DMS 273 (cell line): ENCODE measurements around the gene PRKCD.
A peak's percentile ranks its signal among the peaks of the same experiment; 100 is the strongest.

ENCODE experiments used
- DNase-seq: peaks from one replicate; lab custom pipeline; 2025; ENCODE audit not compliant: unreplicated experiment; lab: John Stamatoyannopoulos, UW

PRKCD gene

GRCh38 chr3:53230789-53231188 lies 69.8 kb downstream of the PRKCD start:
- no peak for DNase-seq

- DNase-seq, result no peak
Measured at GRCh38 chr3:53231532-53232511, 70.8 kb downstream of the PRKCD start.

DNA sequence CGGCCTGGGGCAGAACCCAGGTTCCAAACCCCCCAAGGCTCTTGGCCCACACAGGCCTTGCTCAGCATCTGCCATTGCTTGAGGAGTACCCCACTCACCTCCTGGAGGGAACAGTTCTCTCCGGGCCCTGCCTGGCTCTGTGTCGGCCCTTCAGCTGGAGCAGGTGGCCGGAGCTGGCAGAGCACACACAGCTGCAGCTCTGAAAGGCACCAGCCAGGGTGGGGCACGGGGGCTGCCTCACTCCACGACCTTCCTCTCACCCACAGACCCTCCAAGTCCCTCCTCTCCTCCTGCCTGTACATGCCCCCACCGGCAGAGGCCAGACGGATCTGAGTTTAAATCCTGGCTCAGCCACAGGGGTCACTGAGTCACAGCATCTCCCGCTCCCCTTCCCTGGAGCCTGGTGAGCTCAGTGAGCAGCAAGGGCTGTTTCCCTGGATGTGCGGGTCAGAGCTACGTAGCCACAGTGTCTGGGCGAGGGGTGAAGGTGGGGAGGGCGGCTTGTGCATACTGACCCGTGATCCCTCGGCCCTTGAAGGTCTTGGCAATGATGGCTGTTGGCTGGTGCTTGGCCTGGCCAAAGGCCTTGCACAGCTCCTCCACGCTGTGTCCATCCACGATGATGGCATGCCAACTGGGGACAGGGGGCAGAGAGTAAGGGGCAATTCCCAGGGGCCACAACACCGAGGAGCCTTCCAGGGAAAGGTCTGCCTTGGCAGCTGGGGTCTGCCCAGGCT lies 71.8 kb downstream of the PRKCD start:
- no peak for DNase-seq

DNA sequence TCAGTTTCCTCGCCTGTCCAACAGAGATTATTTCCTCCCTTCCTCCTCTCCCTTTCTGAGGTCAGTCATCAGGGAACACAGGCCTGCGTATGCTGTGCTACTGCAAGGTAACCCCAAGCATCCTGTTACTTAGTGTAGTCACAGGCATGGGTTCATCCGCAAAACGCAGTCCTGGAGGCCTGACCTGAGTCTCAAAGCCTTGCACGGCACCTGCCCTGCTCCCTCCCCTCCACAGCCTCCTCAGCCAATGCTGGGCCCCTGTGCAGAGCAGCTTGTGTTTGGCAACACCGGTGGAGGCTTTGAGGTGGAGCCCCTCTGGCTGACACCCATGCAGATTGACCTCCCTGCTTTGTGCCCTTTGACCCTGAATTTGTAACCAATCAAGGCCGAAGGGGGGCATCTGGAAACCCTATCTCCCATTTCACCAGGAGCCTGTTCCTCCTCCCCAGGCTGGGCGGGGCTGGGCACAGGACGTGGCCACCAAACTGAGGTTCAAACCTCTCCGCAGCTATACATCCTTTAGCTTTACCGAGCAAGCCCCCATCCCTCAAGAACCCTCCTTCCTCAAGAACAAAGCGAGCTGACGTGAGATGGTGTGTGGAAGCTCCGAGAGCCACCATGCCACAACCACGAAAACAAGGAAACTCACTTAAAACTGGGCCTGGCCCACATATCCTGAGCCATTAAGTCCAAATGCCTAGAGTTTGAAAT lies 73.3 kb downstream of the PRKCD start:
- DNase-seq, result no peak

- DNase-seq, result no peak
Measured at GRCh38 chr3:53234841-53235232, 73.8 kb downstream of the PRKCD start.

DNA sequence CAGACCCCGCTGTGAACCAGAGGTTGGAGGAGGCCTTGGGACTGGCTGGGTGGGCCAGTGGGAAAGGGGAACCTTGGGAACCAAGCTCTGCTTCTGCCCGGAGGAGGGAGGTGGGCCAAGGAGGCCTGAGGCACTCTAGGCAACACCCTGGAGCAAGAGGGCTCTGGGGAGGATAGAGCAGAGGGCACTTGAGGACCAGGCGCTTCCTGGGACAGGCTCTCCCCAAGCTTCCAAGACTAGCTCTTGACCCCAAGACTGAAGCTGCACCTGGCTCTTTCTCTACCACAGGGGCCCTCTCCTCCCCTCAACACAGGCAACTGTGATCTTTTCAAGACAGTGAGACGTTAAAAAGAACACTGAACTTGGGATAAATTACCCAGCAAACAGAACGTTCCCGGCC lies 74.5 kb downstream of the PRKCD start:
- no peak for DNase-seq

DNA sequence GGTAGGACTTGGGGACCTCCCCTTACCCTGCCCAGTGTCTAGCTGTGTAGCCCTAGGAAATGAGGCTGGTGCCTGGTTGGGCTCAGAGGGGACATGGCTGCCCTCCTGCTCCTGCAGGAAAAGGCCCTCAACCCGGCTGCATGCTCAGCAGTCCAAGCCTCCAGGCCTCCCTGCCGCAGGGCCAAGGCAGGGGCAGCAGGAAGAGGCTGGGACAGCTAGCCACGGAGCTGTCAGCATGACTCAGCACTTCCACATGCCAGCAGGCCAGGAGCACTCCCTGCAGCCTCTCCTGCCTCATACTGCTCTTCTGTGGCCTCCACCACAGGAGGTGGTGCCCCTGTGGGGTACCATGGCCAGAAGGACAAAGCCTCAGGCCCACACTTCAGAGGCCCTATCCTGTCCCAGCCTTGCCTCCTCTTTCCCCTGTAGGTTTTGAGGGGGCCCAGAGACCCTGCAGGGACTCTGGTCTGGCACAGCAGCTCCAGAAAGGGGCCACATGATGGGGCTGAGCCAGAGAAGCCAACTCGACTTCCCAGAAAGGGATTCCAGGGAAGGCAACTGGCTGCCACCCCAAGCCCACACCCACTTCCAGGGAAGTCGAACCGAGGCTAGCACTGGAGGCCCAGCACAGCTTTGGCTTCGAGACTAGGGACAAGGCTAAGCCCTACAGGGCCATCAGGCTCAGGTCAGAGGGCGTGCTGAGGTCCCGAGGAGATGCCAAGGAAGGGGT lies 75.3 kb downstream of the PRKCD start:
- no peak for DNase-seq

- DNase-seq, result peak; percentile 25
Measured at GRCh38 chr3:53238051-53238850, 77.2 kb downstream of the PRKCD start.

GRCh38 chr3:53238886-53239285 lies 77.9 kb downstream of the PRKCD start:
- DNase-seq, result no peak

GRCh38 chr3:53239800-53240199 lies 78.8 kb downstream of the PRKCD start:
- no peak for DNase-seq

DNA sequence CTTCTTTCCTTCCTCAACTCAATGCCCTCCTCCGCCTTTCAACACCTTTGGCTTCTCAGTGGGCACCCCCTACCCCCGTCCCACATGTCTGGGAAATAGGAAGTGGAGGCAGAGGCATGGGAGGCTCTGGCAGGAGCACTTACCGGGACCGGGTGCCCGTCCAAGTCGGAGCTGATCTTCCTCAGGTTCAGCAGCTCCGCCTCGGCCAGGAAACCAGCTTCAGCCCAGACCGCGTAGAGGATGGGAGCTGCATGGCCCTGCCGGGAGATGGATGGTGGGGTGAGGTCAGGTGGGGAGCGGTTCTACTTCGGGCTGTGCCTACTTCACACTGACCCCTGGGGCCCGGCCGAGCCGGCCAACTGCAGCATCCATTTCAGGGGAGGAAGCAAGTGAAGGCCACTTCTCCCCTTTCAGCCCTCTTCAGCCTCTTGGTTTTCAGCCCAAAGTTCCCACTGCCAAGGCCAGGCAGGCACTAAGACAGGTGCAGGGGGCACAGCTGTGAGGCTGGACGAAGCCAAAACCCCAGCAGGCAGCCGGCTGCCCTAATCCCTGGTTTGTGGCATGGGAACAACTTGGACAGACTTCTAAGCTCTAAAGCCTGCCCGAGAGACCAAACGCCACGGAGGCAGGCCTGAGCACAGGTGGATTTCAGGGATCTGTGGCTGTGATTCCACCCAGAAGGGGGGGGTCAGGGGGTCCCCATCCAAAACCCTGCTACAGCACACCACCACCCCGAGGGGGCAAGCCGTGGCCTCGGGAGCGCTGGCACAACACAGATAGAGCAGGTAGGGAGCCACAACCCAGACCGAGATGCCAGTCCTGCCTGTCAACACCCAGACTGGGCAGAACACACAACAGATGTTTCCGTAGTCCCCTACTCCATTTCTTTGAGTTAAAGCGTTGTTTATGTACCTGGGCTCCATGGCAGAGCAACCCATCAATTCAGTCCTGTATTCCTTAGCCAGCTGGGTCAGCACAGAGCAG lies 80.3 kb downstream of the PRKCD start:
- no peak for DNase-seq

DNA sequence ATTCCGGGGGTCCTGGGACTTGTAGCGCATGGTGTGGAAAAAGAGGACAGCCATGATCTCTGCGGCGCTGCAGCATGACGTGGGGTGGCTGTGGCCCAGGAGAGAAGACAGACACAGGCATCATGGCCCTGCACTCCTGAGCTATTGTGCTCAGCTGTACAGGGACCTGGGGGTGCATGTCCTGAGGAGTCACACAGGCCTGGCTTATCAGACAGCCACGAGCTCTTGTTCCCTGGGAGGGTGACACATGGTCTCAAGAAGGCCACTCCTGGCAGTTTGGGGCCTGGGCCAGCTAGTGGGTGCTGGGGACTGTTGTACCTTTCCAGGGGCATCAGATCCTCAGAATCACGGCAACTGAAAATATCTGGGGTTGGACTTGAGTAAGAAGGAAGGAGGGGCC lies 81.1 kb downstream of the PRKCD start:
- no peak for DNase-seq
